Amygdala (tissue), 56 donors: Measurements from ENCODE around the gene ACTL6B.

Experiments
- DNase-seq, 56 donors: peaks; one replicate each; lab custom pipeline; 2025; lab: John Stamatoyannopoulos, UW

ACTL6B gene

DNA sequence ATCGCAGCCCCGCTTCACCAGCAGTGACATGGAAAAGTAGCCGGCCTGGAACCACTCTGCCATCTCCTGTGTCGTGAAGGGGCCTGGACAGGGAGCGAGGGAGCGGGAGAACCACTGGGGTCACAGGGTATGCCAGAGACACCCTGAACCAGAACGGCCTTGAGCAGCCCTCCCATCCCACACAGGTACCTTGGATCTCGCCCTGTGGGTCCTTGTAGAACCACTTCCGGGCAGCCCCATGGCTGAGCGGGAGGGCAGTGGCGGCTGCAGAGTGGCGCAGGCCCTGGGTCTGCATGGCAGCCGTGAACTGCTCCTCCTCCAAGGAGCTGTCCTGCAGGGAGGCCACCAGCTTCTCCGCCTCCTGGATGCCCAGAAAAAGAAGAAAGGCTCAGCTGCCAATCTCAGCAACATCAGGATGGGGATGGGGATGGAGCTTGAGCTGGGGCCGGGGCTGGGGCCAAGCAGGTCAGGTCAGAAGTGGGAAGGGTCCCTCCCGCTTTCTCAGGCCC, 28.3 kb upstream of the ACTL6B start:
- DNase-seq, result no peak

DNA sequence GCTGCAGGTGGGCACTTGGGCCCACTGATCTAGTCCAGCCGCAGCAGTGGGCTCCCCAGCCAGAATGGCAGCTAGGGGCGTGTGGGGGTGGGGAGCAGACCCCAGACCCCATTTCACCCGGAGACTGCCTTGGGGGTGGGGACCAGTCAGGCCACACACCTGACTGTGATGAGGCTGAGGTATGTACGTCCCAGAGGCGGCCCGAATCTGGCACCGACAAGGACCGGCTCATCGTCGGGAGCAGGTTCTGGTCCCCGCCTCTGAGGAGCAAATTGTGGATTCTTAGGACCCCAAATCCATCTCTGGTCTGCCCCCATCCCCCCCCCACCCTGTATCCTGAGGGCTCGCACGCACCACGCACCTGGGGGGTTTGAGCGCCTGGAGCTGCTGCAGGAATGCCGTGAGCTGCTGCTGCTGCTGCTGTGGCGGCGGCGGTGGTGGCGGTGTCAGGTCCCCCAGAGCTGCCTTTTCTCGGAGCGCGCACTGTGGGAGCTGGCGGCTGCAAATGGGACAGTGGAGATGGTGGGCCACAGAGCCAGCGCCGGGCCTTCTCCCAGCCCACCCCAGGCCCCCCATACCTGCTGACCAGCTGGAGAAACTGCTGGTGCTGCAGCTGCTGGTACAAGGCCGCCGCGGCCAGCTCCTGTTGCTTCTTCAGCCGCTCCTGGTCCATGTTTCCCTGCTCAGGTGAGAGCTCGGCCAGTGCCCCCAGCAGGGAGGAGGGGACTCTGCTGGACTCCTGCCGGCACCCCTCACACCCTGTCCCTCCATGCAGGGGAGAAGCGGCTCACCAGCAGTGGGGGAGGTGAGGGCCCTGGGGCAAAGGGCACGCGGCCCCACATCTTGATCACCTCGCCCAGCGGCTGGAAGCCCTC, 27.6 kb upstream of the ACTL6B start:
- no peak for DNase-seq

DNA sequence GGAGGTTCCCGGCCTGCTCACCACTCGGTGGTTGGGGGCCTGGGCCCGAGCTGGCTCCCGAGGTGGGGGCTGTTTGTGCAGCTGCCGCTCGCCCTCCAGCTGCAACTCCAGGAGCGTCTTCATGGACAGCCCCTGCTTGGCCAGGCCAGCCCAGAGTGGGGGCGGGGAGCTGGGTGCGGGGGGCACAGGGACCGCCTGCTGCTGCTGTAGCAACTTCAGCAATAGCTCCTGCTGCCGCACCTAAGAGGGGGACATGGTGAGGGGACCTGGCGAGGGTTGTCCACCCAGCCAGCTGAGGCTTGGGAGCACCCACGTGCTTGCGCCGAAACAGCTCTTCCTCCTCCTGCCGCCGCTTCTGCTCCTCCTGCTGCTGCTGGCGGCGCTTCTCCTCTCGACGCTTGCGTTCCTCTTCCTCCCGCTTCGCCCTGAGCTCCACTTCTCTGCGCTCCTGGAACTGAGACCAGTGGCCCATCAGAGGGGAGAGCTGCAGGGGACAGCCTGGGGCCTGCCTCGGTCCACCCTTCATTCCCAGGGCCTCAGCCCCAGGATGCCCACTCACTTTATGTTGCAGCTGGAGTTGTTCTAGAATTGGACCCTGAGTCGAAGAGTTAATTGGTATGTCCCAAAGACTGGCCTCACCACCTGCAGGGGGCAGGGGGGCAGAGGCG, 26.9 kb upstream of the ACTL6B start:
- no peak for DNase-seq

DNA sequence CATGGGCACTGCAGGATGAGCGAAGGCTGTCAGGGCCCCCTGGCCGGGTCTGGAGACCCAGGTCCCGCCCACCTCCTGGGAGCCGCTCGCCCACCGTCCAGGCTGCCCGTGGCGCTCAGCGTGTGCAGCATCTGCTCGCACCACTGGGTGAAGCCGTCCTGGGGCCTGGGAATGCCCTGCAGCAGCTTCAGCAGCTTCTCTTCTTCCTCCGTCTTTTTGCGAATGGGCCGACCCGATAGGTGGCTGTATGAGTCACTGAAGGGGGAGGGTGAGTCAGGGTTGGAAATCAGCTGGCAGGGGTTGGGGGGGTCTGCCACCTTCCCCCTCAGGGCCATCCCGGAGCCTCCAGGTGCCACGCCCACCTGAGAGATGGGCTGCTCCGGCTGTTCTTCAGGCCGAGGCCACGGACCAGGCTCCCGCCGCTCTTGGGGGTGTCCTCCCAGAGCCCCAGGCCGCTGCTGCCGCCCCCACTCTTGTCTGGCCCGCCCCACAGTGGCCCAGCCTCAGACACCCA, 26.0 kb upstream of the ACTL6B start:
- no peak for DNase-seq

DNA sequence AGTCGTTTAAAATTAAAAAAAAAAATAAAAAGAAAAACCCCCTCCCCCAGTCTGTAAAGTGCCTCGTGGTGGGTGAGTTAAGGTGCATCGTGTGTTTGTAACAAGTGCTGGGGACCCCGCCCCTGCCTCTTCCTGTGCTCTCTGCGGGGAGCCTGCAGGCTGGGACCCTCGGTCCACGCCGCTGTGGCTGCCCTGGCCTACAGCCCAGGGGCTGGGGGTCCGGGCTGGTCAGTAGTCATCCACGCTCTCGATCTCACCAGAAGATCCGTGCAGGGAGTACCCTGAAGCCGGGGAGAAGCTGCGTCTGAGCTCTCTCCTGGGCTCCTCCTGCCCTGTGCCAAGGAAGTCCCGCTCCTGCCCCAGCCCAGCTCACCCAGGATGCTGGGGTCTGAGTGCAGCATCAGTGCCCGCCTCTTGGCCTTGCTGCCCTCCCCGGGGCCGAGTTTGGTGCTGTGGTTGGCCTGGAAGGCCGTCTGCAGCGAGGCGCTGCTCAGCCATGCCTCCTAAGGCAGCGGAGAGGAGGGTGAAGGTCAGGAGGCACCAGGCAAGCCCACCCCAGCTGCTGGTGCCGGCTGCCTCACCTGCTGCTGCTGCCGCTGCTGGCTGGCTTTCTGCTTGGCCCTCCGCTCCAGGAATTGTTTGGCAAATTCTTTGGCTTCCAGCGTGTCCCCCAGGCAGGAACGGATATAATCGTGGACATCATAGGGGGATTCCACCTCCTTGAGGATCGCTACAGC, 25.4 kb upstream of the ACTL6B start:
- no peak for DNase-seq

DNA sequence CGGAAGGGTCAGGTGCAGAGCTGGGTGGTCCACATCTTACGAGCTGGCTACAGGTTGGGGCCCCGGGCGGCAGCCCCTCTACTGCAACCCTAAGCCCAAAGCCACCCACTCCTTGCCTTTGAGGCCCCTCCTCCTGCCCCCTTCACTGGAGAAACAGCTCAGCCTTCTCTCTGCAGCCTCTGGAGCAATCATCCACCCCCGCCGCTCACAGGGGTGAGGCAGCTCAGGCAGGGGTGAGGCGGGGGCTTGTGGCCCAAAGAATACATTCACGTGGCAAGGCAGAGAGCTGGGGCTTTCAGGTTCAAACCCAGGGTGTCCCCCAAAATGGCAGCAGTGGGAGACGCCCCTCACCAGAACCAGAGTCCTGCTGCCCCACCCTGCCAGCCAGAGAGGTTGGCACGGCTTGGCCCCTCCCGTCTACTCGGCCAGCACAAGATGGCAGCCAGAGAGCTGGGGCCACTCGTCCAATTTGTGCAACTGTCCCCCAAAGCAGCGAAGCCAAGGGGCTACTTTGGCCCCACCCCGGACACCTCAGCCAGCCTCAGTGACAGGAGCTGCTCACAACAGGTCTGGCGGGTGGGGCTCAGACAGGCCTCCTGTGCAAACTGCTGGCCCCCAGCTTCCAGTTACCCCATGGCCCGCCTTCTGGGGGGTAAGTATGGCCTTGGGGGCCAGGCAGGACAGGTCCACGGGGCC, 24.5 kb upstream of the ACTL6B start:
- DNase-seq, result peak in 1 of 56 donors; percentile 8

DNA sequence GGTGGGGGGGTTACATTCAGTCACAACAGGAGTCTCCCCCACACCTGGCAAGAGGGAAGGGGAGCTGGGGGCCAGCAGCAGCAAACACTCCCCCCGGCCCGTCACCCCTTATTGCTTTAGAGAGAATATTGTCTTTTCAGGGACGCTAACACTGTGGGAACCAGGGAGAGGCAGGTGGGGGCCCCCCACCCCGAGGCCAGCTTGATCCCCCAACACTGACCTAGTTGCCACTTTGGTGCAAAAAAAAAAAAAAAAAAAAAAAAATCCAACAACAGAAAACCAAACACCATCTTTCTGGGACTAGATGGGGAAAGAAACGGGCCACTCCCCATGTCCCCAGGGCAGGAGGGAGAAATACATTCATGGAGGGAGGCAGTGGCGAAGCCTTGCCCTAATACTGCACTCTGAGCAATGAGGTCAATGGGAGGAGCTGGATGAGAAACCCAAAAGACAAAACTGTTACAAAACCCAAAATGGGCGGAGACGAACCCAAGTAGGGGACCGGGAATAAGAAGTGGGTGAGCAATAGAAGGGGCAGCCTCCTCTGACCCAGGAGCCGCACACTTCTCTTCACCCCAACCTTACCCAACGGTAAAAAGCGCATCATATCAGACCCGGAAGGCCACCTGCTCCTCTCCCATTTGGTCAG, 23.8 kb upstream of the ACTL6B start:
- DNase-seq, result no peak

DNA sequence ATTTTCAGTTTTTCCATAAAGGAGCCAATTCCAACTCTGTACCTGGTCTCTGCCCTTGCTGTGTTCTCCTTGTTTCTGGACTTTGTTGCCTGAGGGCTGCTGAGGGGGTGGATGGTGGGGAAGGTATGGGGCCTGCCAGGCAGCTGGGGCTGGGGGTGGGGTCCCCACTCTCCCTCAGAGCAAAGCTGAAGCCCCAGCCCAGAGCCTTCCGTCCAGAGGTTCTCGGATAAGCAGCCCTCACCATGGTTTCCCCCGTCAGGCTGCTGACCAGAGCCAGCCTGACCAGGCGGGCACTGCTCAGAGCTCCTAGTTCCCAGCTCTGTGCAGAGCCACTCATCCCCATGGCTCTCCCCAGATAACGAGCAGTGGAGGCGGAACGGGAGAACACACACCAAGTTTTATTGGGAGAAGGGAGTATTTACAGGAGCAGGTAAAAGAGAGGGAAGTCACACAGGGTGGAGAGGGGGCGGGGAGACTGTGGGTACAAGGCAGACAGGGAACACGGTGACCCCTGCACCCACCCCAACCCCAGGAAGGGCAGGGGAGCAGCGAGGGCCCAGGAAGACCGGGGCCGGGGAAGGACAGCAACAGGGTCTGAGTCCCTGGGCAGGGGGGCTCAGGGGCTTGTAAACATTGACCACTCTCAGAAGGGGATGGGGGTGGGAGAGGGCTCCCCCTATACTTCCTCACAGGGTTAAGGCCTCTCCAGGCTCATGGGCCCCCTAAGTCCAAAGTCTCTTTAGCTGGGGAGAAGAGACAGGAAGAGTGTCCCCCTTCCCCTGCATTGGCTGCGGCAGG, 23.1 kb upstream of the ACTL6B start:
- no peak for DNase-seq

DNA sequence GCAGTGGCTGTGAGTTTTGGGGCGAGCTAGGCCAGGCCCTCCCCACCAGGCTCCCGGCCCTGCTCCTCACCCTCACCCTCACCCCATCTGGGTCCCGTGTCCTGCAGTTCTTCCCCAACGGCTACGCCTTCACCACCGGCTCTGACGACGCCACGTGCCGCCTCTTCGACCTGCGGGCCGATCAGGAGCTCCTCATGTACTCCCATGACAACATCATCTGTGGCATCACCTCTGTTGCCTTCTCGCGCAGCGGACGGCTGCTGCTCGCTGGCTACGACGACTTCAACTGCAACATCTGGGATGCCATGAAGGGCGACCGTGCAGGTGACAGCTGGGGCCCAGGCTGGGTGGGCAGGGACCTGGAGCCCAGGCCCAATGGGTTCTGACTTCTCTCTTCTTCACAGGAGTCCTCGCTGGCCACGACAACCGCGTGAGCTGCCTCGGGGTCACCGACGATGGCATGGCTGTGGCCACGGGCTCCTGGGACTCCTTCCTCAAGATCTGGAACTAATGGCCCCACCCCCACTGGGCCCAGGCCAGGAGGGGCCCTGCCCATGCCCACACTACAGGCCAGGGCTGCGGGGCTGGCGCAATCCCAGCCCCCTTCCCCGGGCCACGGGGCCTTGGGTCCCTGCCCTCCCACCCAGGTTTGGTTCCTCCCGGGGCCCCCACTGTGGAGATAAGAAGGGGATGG, 22.2 kb upstream of the ACTL6B start:
- DNase-seq, result no peak

DNA sequence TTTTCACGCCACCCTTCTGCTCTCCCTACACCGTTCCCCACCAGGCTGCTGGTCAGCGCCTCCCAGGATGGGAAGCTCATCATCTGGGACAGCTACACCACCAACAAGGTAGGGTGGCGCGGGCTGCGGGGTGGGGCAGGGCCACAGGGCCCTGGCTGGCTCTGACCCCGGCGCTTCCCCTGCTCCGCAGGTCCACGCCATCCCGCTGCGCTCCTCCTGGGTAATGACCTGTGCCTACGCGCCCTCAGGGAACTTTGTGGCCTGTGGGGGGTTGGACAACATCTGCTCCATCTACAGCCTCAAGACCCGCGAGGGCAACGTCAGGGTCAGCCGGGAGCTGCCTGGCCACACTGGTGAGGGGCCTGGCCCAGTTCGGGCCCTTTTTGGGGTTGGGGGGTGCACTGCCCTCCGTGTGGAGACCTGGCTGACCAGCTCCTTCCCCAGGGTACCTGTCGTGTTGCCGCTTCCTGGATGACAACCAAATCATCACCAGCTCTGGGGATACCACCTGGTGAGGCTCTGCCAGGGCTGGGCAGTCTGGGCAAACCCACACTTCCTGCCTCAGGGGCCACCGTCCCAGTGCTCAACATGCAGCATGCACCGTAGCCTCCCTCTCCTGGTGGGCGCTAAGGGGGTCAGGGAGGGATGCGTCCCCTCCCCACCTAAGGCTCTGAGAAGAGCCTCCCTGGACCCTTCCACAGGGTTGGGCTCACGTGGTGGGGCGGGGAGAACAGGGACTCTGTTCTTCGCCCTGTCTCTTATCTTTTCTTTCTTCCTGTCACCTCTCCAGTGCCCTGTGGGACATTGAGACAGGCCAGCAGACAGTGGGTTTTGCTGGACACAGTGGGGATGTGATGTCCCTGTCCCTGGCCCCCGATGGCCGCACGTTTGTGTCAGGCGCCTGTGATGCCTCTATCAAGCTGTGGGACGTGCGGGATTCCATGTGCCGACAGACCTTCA, 21.3 kb upstream of the ACTL6B start:
- DNase-seq, result no peak

DNA sequence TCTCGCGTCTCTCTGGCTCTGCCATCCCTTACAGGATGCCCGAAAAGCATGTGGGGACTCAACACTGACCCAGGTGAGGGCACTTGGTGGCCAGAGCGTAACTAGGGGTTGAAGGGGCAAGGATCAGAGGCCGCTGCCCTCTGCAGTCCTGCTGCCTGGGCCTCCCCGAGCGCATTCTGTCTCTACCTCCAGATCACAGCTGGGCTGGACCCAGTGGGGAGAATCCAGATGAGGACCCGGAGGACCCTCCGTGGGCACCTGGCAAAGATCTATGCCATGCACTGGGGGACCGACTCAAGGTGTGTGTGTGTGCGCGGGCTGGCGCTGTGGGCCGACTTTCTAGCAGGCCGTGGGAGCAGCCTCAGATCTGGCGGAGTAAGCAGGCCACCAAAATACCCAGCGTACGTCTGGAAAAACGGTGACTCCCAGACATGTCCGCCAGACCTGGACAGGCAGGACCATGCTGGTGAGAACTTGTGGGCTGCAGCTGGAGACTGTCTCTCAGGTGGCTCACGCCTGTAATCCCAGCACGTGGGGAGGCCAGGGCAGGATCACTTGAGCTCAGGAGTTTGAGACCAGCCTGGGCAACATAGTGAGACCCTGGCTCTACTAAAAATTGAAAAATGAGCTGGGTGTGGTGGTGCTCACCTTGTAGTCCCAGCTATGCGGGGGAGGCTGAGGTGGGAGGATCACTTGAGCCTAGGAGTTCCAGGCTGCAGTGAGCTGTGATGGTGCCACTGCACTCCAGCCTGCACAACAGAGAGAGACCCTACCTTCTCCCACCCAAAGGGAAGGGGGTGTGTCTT, 20.5 kb upstream of the ACTL6B start:
- DNase-seq, result no peak

DNA sequence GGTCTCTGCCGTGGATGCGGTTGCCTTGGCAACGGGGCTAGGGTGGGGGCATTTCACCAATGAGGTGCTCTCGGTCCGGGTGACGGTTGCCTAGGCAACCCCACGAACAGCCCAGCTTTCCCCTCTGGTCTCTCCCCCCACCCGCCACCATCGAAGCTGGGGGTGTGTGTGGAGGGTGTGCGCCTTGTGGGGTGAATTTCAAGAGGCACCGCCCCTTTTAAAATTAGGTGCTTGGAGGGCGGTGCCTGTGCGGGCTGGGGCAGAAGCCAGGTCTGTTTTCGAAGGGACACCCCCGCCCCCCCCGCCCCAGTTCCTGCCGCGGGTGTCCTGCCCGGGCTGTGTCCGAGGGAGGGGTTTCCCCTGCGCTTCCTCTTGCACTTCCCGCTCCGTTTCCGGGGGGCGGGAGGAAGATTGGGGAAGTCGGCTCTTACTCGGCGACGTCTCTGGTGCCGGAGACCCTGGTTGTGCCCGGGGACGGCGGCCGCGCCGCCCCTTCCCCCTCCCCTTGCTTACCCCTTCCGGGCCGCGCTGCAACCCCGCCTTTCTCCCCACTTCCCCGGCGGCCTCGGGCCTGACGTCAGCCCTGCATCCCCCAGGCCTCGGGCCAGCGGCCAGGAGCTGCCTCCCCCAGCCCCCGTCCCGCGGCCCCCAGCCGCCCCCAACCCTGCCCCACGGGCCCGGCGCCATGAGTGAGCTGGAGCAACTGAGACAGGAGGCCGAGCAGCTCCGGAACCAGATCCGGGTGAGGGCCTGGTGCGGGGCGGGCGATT, 19.5 kb upstream of the ACTL6B start:
- peak in 54 of 56 donors; percentile 27 to 96 (median 79) for DNase-seq

DNA sequence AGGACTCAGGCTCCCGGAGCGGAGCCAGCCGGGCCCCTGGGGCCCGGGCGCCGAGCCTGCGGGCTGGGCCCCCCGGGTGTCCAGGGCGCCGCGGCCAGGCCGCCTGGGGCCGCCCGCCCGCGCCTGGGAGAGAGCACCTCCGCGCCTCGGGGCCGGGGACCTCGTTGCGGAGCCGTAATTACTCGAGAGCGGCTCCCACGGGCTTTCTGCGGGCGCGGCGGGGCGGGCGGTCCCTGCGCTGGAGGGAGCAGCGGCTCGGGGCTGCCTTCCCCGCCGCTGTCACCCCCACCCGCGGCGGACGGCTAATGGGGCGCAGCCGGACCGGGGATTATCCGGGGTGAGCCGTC, 18.8 kb upstream of the ACTL6B start:
- peak in 3 of 56 donors; percentile 51 to 62 (median 54) for DNase-seq

DNA sequence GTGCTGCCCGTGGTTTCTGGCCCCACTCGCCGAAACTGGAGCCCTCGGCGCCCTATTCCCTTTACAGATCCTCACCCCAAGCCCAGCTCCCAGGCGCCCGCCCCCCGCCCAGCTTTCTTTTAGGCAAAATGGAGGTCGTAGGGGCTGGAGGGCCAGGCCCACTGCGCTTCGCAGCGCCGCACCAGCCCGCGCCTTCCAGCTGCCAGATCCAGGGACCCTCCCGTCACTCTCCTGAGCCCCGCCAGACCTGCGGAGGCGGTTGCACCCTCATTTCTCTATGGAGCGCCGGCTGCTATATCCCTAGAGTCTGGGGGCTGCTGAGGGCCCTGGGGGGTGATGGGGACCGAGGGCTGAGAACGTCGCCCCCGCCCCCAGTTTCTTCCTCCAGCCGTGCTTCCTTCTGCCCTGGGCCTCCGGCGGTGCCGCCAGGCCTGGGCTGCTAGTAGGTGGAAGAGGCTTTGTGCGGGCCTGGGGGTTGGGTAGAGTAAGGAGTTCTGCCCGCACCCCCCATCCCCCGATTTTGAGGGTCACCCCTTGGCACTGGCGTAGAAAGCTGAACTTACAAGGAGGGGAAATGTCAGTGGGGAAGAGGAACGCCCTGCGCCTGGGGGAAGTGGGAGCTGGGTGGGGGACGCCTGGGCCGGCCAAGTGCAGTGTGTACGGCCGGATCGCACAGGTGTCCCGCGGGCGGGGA, 18.3 kb upstream of the ACTL6B start:
- peak in 11 of 56 donors; percentile 19 to 51 (median 31) for DNase-seq

DNA sequence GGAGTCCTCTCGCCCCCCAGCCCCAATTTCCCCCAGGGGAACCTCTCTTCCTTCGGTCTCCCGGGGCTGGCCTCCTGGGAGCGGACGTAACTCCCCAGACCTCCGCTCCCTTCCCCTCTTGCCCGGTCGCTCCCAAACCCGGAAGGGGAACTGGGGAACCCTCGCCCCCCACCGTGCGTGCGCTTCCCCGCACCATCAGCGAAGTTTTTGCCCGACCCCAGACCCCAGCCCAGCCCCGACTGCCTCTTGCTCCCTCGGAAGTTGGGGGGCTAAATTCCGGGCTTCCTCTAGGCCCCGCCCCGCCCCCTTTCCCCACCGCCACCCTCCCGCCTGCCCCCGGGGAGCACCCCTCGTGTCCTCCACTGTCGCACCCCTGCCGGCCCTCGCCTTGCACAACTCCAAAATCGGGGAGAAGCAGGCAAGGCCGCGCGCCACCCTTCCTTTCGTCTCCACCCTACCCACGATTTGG, 17.7 kb upstream of the ACTL6B start:
- peak in 20 of 56 donors; percentile 10 to 77 (median 52) for DNase-seq
